B cell (primary cell): ENCODE data around the gene ANKRD37.

Experiments used
- CTCF ChIP-seq: fragments of 200-600 bp; IDR thresholded peaks from one replicate; pipeline ENCODE4 v1.8.0; 2022; ENCODE audit warnings: antibody characterized with exemption, mild to moderate bottlenecking
- EZH2 ChIP-seq: IDR thresholded peaks from 2 replicates; pipeline ENCODE4 v1.6.1; 2012; ENCODE audit warnings: borderline replicate concordance, low read depth, mild to moderate bottlenecking, moderate library complexity, low read length; ENCODE audit not compliant: insufficient read depth, poor library complexity, severe bottlenecking

DNA sequence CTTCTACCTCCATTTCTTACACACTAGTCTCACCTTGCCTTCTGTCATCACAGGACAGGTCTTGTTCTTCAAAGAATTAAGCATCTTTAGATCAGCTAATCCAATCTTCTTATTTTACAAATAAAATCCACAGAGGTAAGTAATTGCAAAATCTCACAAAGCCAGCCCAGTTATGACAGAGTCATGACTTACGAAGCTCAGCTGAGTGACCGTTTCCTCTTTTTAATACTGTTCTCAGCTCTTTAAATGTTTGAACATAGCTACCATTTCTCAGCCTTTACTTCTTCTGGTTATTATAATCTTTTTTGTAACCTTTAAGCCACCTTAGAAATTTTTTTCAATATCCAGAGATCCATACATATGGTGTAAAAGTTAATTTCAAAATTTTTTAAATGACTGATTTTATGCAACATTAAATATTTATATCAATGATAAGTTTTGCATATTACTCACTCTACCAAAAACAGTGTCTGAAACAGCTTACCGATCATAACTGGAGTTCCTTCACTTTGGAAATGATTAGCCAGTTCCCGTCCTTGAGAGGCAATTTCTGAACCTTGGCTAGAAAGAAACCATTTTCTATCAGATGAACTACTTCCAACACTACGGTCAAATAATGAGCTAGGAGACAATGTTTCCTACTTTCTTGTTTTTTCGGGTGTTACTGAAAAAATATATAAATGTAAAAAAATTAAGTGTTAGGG, 8.8 kb downstream of the ANKRD37 start:
- TF ChIP-seq CTCF = no peak
- no peak for TF ChIP-seq EZH2
